ENCODE data around the gene XPO5.

- no peak for TF ChIP-seq CTCF (IDR thresholded peaks at IDR 0.05; ENCODE audit: borderline replicate concordance, extremely low read depth, low read length, poor library complexity, severe bottlenecking)
- no peak for TF ChIP-seq EZH2 (IDR thresholded peaks at IDR 0.05; ENCODE audit: borderline replicate concordance, low read depth, low read length, severe bottlenecking)
Measured at GRCh38 chr6:43516367-43516696, 59.5 kb downstream of the XPO5 start.
